IMR-90 (cell line): ENCODE data around the gene COLGALT1.

ENCODE experiments used
- BHLHE40 ChIP-seq: fragments of 150-350 bp; IDR thresholded peaks from 2 replicates; pipeline ENCODE4 v1.6.1; 2016; ENCODE audit warnings: mild to moderate bottlenecking, low read depth, low read length
- CEBPB ChIP-seq: IDR thresholded peaks from 2 replicates; pipeline ENCODE4 v1.6.1; 2012; ENCODE audit warnings: low read depth, low read length, improper control_type of control experiment
- FOS ChIP-seq: fragments of 150-350 bp; IDR thresholded peaks from 2 replicates; pipeline ENCODE4 v1.6.1; 2016; ENCODE audit warnings: low read depth, low read length
- MAFK ChIP-seq: IDR thresholded peaks from 2 replicates; pipeline ENCODE4 v1.6.1; 2012; ENCODE audit warnings: low read depth, low read length, improper control_type of control experiment
- POLR2A ChIP-seq: IDR thresholded peaks from 2 replicates; pipeline ENCODE4 v1.6.1; 2012; ENCODE audit warnings: mild to moderate bottlenecking, low read depth, low read length
- RAD21 ChIP-seq: IDR thresholded peaks from 2 replicates; pipeline ENCODE4 v1.6.1; 2012; ENCODE audit warnings: low read length, improper control_type of control experiment
- RFX5 ChIP-seq: IDR thresholded peaks from 2 replicates; pipeline ENCODE4 v1.8.0; 2012; ENCODE audit warnings: low read depth, mild to moderate bottlenecking, low read length, moderate library complexity
- TF ChIP-seq, protein P1 (sequence below): conservative IDR thresholded peaks from 2 replicates; pipeline ENCODE4 v1.5.1; 2012; ENCODE audit warnings: mild to moderate bottlenecking, low read depth, low read length, improper control_type of control experiment
- TF ChIP-seq, protein P2 (sequence below): fragments of 150-350 bp; IDR thresholded peaks from 2 replicates; pipeline ENCODE4 v1.6.1; 2017; ENCODE audit warnings: mild to moderate bottlenecking, antibody characterized with exemption, low read length, low read depth
- TF ChIP-seq, protein P3 (sequence below): fragments of 150-350 bp; IDR thresholded peaks from 2 replicates; pipeline ENCODE4 v1.6.1; 2016; ENCODE audit warnings: low read depth, mild to moderate bottlenecking, low read length, moderate library complexity, borderline replicate concordance

DNA sequence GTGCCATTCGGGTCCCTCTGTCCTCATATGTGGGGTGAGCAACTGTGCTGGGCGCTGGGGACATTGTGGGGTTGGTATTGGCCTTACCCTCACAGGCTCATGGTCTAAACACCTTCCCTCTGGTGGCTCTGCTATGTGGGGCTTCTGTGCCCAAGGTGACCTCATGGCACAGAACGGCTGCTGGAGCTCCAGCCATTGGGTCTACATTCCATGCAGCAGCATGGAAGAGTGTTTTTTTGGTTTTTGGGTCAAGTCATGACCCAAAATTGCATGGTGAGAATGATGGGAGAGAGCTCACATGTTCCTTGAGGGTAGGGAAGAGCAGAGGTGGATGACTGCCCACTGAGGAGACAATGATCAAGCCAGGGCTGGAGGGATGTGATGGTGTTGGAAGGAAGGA, 26.8 kb upstream of the COLGALT1 start:
- TF ChIP-seq, protein P1, sequence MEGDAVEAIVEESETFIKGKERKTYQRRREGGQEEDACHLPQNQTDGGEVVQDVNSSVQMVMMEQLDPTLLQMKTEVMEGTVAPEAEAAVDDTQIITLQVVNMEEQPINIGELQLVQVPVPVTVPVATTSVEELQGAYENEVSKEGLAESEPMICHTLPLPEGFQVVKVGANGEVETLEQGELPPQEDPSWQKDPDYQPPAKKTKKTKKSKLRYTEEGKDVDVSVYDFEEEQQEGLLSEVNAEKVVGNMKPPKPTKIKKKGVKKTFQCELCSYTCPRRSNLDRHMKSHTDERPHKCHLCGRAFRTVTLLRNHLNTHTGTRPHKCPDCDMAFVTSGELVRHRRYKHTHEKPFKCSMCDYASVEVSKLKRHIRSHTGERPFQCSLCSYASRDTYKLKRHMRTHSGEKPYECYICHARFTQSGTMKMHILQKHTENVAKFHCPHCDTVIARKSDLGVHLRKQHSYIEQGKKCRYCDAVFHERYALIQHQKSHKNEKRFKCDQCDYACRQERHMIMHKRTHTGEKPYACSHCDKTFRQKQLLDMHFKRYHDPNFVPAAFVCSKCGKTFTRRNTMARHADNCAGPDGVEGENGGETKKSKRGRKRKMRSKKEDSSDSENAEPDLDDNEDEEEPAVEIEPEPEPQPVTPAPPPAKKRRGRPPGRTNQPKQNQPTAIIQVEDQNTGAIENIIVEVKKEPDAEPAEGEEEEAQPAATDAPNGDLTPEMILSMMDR = no peak
- no peak for TF ChIP-seq FOS
- TF ChIP-seq, protein P2, sequence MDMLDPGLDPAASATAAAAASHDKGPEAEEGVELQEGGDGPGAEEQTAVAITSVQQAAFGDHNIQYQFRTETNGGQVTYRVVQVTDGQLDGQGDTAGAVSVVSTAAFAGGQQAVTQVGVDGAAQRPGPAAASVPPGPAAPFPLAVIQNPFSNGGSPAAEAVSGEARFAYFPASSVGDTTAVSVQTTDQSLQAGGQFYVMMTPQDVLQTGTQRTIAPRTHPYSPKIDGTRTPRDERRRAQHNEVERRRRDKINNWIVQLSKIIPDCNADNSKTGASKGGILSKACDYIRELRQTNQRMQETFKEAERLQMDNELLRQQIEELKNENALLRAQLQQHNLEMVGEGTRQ = no peak
- TF ChIP-seq POLR2A = no peak
- TF ChIP-seq CEBPB = no peak
- TF ChIP-seq MAFK = no peak
- no peak for TF ChIP-seq RAD21
- TF ChIP-seq BHLHE40 = no peak
- no peak for TF ChIP-seq RFX5
- TF ChIP-seq, protein P3, sequence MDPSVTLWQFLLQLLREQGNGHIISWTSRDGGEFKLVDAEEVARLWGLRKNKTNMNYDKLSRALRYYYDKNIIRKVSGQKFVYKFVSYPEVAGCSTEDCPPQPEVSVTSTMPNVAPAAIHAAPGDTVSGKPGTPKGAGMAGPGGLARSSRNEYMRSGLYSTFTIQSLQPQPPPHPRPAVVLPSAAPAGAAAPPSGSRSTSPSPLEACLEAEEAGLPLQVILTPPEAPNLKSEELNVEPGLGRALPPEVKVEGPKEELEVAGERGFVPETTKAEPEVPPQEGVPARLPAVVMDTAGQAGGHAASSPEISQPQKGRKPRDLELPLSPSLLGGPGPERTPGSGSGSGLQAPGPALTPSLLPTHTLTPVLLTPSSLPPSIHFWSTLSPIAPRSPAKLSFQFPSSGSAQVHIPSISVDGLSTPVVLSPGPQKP = no peak
